Activated T-cell treated with anti-CD3 and anti-CD28 coated beads for 48 hours (primary cell): ENCODE measurements around the gene TTLL4.

ENCODE experiments used
- DNase-seq: peaks from one replicate; pipeline ENCODE4 v3.0.0-alpha.2; 2020; ENCODE audit warnings: low read depth

Gene TTLL4

DNA sequence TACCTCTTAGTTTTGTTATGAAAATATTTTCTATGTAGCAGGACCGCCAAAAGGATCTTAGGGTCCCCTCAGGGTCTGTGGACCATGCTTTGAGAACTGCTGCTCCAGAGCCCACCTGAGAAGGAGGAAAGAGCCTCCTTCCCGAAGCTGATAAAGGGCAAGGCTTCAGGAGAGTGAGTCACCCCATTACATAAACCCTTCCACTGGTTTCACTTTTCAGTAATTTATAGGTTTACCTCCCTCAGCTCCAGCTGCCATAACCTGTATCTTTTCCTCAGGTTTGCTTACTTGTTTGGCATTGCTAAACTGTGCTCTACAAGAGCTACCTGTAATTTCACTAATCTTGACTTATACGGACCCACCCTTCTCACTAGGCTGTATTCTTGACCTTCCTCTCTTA is 6.6 kb downstream of the TTLL4 start:
- DNase-seq = no peak

DNA sequence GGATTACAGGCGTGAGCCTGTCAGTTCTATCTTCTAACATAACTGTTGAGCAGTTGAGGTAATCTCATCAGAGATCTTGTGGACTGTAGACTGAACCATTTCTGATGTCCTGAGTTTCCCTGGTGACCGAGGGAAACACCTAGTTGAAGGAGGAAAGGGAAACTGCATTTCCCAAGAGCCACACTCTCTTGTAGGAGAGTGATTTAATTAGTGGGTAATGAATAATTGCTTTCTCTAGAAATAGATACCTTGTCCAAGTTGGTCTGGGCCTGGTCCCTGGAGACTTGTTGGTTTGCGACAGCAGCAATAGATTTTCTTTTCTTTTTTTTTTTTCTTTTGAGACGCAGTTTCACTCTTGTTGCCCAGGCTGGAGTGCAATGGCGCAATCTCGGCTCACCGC is 7.4 kb downstream of the TTLL4 start:
- no peak for DNase-seq

GRCh38 chr2:218719457-218719856 is 8.8 kb downstream of the TTLL4 start:
- no peak for DNase-seq

- DNase-seq = no peak
These were observed 9.7 kb downstream of the TTLL4 start for GRCh38 chr2:218720048-218721041.

DNA sequence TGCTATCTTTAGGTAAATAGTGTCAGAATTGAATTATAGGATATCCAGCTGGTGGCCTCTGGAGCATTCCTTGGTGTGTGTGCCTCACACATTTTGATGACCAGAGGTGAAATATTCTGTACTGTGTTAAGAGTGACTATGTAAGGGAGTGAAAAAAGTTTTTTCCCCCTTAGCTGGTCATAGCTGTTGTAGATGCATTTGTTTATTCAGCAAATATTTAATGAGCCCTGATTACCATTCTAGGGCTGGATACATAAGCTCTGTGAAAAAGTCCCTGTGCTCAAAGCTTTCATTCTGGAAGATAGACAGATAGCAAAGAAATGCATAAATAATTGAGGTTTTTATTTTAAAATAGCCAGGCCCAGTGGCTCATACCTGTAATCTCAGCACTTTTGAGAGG is 10.9 kb downstream of the TTLL4 start:
- DNase-seq = no peak

DNA sequence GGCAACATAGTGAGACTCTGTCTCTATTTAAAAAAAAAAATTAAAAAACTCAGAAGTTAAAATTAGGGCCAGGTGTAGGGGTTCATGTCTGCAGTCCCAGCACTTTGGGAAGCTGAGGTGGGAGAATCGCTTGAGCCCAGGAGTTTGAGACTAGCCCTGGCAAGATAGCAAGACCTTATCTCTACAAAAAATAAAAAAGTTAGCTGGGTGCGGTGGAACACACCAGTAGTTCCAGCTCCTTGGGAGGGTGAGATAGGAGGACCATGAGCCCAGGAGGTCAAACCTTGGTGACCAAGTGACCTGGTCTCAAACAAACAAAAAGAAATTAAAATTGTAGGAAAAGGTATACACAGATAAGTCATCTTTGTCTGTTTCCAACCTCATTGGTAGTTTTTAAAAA is 11.3 kb downstream of the TTLL4 start:
- DNase-seq = no peak

- no peak for DNase-seq
These were observed 11.8 kb downstream of the TTLL4 start for GRCh38 chr2:218722419-218722818.

- no peak for DNase-seq
These were observed 12.5 kb downstream of the TTLL4 start for GRCh38 chr2:218722876-218723785.

DNA sequence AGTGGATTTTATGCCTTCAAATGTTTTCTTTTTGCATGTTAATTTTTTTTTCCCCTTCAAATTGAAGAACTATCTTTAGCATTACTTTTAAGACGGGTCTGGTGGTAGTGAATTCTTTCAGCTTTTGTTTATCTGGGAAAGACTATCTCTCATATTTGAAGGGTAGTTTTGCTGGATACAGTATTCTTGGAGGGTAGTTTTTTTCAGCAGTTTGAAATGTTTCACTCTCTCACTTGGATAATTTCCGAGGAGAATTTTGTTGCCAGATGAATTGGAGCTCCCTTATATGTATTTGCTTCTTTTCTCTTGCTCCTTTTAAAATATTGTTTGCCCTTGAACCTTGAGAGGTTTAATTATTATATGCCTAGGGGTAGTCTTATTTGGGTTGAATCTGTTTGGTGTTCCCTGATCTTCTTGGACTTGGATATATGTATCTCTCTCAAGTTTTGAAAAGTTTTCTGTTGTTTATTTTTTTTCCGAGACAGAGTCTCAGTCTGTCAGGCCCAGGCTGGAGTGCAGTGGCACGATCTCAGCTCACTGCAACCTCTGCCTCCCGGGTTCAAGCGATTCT is 15.5 kb downstream of the TTLL4 start:
- DNase-seq = no peak

GRCh38 chr2:218727502-218728165 is 17.0 kb downstream of the TTLL4 start:
- no peak for DNase-seq

DNA sequence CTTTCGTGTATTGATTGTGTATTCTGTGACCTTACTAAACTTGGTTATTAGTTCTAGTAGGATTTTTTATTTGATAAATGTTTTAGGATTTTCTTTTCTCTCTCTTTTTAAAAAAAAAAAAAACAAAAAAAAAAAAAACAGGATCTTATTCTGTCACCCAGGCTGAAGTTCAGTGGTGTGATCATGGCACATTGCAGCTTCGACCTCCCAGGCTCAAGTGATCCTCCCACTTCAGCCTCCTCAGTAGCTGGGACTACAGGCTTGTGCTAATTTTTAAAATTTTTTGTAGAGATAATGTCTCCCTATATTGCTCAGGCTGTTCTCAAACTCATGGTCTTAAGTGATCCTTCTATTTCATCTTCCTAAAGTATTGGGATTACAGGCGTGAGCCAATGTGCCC is 19.0 kb downstream of the TTLL4 start:
- DNase-seq = no peak

DNA sequence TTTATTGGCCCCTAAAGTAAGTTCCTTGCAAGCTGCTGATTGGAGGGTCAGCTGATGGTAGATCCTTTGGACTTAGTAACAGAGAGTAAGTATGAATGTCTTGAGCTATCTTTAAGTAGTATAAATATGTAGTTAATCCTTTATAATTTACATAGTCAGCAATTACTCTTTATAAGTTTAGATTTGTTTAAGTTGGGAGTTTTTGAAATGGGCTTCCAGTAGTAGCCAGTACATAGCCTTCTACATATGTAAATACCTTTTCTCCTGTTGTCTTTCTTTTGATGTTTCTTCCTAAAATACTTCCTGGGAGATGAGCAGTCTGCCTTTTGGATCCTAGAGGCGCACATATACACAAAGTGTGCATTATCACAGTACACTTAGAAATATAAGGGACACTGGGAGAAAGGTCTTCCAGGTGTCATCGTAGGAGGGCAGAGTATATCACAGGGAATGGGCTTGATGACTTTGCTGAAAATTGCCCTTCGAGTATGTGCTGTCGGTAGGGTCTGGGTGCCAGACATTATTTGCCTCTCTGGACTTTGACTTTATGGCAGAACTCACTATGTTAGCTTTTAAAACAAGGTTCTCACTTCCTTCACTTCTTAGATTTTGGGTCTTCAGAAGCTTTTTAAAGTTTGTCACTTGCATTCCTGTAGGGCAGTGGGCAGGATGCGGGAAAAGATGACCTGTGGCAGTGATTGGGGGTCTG is 21.6 kb downstream of the TTLL4 start:
- DNase-seq = no peak

DNA sequence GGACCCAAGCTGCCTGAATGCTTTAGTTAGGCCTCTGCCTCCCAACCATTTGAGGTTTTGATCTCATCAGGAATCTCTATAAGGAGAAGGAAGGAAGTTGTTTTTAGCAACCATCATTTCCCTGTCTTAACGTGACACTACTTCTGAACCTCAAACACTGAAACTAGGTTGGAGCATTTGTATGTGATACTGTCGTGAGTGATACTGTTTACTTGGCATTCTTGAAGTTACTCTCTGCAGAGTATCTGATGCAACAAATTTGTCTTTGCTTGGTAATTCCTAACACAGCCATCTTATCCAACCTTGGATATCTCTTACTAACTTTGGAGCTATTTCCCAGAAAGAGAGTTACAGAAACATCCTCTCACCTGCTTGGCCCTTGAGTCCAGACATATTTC is 22.1 kb downstream of the TTLL4 start:
- no peak for DNase-seq

- no peak for DNase-seq
These were observed 22.8 kb downstream of the TTLL4 start for GRCh38 chr2:218733171-218734021.

- no peak for DNase-seq
These were observed 23.7 kb downstream of the TTLL4 start for GRCh38 chr2:218734190-218734975.

- no peak for DNase-seq
These were observed 25.9 kb downstream of the TTLL4 start for GRCh38 chr2:218736531-218736930.

- DNase-seq = no peak
These were observed 32.4 kb downstream of the TTLL4 start for GRCh38 chr2:218743068-218743467.

DNA sequence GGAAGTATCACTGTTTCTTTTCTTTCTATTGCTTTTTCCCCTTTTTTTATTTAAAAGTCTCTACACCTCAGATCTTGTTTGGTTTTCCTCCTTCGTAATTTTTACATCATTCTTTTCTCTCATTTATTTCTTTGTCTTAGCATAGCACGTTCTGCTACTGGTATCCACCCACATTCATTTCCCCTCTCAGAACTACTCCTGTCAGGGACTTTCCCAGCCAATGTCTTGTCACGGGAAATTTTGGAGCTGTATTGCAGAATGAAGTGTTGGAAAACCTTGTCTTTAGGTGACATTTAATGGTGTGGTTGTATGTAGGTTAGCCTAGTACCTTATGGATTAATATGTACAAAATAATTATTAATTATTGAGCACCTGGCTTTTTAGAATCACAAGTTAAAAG is 34.0 kb downstream of the TTLL4 start:
- no peak for DNase-seq

DNA sequence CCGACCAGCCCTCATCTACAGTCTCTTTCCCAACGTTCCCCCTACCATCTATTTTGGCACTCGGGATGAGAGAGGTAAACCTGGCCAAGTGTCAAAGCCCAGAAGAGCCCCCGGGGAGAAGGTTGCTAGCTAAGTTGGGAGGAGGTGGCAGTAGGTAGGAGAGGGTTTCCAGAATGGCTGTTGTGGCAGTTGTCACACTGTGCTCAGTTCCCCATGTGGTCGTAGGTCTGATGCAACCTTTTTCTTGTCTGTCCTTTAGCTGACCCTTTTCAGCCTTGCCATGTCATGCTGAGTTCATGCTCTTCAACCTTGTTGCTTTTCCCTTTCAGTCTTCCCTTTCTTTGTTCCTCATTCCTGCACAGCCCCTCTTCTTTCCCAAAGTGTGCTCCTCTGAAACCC is 34.5 kb downstream of the TTLL4 start:
- no peak for DNase-seq
